GM21737 (cell line): ENCODE results near the gene OR5F1.

Experiments
- ATAC-seq: cut with Tn5 transposase; IDR thresholded peaks from one replicate; pipeline ENCODE4 v1.9.1; 2021; ENCODE audit warnings: mild to moderate bottlenecking, moderate library complexity; ENCODE audit not compliant: unreplicated experiment

Gene OR5F1

DNA sequence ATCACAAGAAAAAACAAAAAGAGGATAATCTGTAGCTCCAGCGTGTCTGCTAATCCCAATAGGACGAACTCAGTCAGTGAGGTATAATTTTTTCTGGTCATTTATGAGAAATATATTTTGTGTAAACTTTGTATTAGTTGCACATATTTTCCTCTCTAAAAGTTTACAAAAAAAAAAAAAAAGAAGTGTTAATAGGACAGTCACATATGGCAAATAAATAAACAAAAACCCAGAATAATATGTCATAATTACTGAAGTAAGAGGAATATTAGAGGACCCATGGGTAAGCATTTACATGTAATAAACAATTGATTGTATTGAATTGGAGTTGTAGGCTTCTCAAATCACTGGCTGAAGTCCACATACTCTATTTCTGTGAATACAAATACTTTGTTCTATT is at the start of gene OR5F1:
TSS of gene OR5F1 (minus strand) at position 101 of the 400 bp plus-strand sequence. CDS start at position 101, 0 bp downstream.
- no peak for ATAC-seq

DNA sequence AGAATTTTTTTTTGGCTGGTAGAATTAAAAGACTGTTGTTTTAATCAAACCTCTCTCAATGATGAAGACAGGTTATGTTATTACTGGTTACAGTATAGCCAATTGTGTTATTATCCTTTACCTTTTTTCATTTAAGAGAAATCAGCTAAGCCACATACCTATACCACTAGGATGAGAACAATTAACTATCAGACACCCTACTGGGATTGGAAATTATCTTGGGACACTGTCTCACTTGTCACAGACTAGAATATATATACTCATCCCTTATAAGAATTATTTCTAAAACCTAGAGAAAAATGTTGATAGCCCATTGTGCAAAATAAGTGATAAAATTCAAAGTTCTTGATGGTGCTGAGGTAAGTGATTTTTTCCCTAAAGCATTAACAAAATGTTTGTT is 32.9 kb upstream of the OR5F1 start, which contains the start of gene OR5AS1:
TSS of gene OR5AS1 (plus strand) at position 301 of the 400 bp plus-strand sequence. CDS start 2,765 bp downstream, outside the sequence.
- no peak for ATAC-seq

DNA sequence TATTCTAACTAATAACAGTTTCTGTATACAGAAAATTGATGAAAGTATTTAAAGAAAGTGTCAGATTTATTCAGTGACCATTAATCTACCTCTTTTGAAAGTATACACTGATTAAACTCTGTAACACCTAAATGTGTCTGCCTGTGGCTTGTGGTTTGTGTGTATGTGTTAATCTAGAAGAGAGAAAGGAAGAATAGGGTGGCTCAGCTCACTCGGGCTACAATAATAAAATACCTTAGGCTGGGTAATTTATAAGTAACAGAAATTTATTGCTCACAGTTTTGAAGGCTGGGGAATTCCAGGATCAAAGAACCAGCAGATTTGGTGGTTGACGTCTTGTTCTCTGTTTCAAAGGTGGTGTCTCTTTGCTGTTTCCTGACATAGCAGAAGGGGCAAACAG is 19.4 kb upstream of the OR5F1 start:
- no peak for ATAC-seq

GRCh38 chr11:56010716-56011115 is 16.3 kb upstream of the OR5F1 start:
- ATAC-seq, result no peak

GRCh38 chr11:55970935-55971334 is 23.5 kb downstream of the OR5F1 start:
- ATAC-seq, result no peak

DNA sequence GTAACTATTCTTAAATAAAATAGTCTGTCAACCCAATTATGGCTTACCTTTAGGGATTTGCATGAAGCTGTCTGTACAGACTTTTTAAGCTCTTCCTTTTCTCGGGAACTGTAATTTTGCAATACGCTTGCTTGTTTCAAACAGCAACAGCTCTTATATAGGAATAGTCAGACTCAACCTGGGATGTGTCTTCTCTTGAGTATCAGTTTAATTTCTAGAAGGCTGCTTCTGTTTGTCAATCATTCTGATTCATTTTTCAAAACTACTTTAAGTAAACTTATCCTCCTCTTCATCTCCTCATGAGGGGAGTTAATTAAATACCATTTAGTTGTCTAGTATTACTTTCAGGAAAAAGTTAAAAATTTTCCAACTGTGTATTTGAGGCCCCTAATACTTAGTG is 24.6 kb downstream of the OR5F1 start, which contains the start of gene OR10AG1:
TSS of gene OR10AG1 (minus strand) at position 101 of the 400 bp plus-strand sequence. CDS start at position 63, 38 bp downstream.
- no peak for ATAC-seq

DNA sequence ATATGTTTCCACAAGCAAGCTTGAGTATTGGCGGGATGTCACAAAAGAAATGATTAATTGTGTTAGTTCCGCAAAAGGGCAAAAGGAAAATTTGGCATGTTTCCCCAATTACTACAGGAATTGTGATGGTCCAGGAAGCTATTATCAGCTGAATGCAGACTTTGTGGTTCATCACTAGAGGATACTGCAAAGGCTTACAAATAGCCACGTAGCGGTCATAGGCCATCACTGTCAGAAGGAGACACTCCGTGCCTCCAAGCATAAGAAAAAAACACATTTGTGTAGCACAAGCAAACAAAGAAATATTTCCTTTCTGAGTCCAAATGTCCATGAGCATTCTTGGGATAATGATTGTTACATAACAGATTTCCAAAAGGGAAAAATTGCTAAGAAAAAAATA is 26.5 kb downstream of the OR5F1 start:
- no peak for ATAC-seq

DNA sequence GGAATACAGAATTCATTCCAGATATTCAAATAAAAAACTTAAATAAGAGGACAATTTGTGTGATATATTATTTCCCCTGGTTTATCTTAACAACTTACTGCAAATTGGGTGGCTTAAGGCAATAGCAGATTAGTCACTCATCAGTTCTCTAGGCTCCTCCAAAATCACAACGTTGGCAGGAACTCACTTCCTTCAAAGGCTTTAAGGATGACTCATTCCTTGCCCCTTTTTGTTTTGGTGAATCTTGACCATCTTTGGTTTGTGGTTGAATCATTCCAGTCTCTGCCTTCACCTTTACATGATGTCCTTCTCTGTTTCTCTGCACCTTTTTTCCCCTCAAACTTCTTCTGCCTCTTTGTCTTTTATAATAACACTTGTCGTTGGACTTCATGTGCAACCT is 28.0 kb downstream of the OR5F1 start:
- ATAC-seq, result no peak

GRCh38 chr11:55956521-55956920 is 37.9 kb downstream of the OR5F1 start:
- ATAC-seq, result no peak

- no peak for ATAC-seq
These were observed 45.1 kb downstream of the OR5F1 start for GRCh38 chr11:55949330-55949729.
